ENCODE results near the gene AMMECR1.

The AMMECR1 gene

DNA sequence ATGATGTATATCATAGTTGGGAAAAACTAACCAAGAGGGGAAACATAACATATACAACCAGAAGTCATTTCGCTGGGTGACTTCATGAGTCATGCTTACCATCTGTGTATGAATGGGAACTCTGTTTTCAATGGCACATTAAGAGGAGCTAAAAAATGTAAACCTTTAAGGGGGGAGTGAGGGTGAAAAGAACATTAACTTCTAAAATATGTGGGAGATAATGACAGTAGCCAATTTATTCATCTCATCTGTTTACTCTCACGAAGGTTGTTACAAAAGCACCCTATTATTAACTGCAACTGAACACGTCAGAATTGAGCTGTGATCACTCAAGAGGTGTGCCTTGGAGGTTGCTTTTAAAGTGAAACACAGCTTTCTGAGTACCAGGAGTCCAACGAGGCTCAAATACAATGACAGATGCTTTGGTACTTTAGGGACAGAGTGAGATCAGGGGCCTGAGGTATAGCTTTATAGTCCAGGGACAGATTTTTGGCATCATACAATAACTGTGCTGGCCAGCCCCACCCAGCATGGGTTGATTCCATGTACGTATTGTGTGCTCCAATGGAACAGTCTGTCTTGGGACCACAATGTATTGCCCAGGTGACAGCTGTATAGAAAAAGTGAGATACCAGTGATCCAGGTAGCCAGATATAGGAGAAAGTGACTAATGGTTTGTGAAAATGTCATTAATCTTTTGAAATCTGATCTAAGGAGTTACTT, 107.3 kb downstream of the AMMECR1 start:
- H3K27ac ChIP-seq (ENCODE audit: low read depth, low read length, poor library complexity, severe bottlenecking), result no peak overlapping the region
- H3K9me3 ChIP-seq (ENCODE audit: low read length), result no peaks in the 10 kb centered on the region
- no peaks in the 10 kb centered on the region for H3K9me2 ChIP-seq (ENCODE audit: low read depth, low read length)
- H3K36me3 ChIP-seq (ENCODE audit: insufficient read depth, low read length), result no peaks in the 10 kb centered on the region; the same call in 1 of the 2 replicates
- TF ChIP-seq CTCF (IDR thresholded peaks at IDR 0.05; ENCODE audit: low read length) (no peak), EZH2 (IDR thresholded peaks at IDR 0.05; ENCODE audit: borderline replicate concordance, low read length) (no peak)
- no peak overlapping the region for H3K4me3 ChIP-seq (ENCODE audit: low read depth, low read length, poor library complexity, severe bottlenecking)
- H4K20me1 ChIP-seq (ENCODE audit: insufficient read depth, low read length), result no peaks in the 10 kb centered on the region
- H2AFZ ChIP-seq (ENCODE audit: low read length), result no peak overlapping the region
- no peaks in the 10 kb centered on the region for H3K4me1 ChIP-seq (ENCODE audit: insufficient read depth, low read length, severe bottlenecking)
- no peak overlapping the region for H3K9ac ChIP-seq (ENCODE audit: low read length)
- no peaks in the 10 kb centered on the region for H3F3A ChIP-seq (ENCODE audit: insufficient read depth, low read length)
- no peaks in the 10 kb centered on the region for H3K27me3 ChIP-seq (ENCODE audit: insufficient read depth, low read length)
- H3K4me2 ChIP-seq (ENCODE audit: low read length), result no peak overlapping the region
- H3K79me2 ChIP-seq (ENCODE audit: insufficient read depth, low read length), result no peaks in the 10 kb centered on the region

DNA sequence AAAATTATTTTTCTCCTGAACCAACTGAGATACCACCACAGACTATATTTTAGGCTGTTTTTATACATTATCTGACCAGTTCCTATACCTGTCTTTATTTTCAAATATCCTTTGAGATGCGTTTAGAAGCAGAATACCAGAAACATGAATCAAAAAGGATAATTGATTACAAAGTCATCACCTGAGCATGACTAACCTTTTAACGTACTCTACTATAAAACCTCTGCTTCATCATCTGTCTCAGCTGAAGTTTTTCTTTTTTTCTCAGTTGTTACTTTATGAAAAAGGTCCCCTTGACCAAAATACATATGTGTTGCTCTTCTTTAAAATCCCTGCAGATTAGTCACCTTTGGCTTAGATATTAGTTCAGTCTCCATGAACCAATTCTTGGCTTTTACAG, 109.8 kb downstream of the AMMECR1 start:
- Histone ChIP-seq H3K79me2 (ENCODE audit: insufficient read depth, low read length) (no peaks in the 10 kb centered on the region), H3K4me3 (ENCODE audit: low read depth, low read length, poor library complexity, severe bottlenecking) (no peak overlapping the region), H3K36me3 (ENCODE audit: insufficient read depth, low read length) (no peaks in the 10 kb centered on the region), H3K27me3 (ENCODE audit: insufficient read depth, low read length) (no peaks in the 10 kb centered on the region), H4K20me1 (ENCODE audit: insufficient read depth, low read length) (no peaks in the 10 kb centered on the region), H3K27ac (ENCODE audit: low read depth, low read length, poor library complexity, severe bottlenecking) (no peak overlapping the region), H2AFZ (ENCODE audit: low read length) (no peak overlapping the region), H3K9ac (ENCODE audit: low read length) (no peak overlapping the region), H3K4me1 (ENCODE audit: insufficient read depth, low read length, severe bottlenecking) (no peaks in the 10 kb centered on the region), H3K4me2 (ENCODE audit: low read length) (no peak overlapping the region), H3K9me2 (ENCODE audit: low read depth, low read length) (no peaks in the 10 kb centered on the region), H3F3A (ENCODE audit: insufficient read depth, low read length) (no peaks in the 10 kb centered on the region), H3K9me3 (ENCODE audit: low read length) (no peaks in the 10 kb centered on the region)
- TF ChIP-seq EZH2 (IDR thresholded peaks at IDR 0.05; ENCODE audit: borderline replicate concordance, low read length), result no peak
- no peak for TF ChIP-seq CTCF (IDR thresholded peaks at IDR 0.05; ENCODE audit: low read length)

GRCh38 chrX:110204986-110205385, 112.9 kb downstream of the AMMECR1 start:
- H4K20me1 ChIP-seq (ENCODE audit: insufficient read depth, low read length), result no peaks in the 10 kb centered on the region
- no peaks in the 10 kb centered on the region for H3F3A ChIP-seq (ENCODE audit: insufficient read depth, low read length)
- no peaks in the 10 kb centered on the region for H3K27me3 ChIP-seq (ENCODE audit: insufficient read depth, low read length)
- H3K9me3 ChIP-seq (ENCODE audit: low read length), result no peaks in the 10 kb centered on the region
- H3K4me3 ChIP-seq (ENCODE audit: low read depth, low read length, poor library complexity, severe bottlenecking), result no peak overlapping the region
- no peak overlapping the region for H2AFZ ChIP-seq (ENCODE audit: low read length)
- H3K4me1 ChIP-seq (ENCODE audit: insufficient read depth, low read length, severe bottlenecking), result no peaks in the 10 kb centered on the region
- no peak overlapping the region for H3K4me2 ChIP-seq (ENCODE audit: low read length)
- no peak for TF ChIP-seq CTCF (IDR thresholded peaks at IDR 0.05; ENCODE audit: low read length)
- TF ChIP-seq EZH2 (IDR thresholded peaks at IDR 0.05; ENCODE audit: borderline replicate concordance, low read length), result no peak
- H3K9me2 ChIP-seq (ENCODE audit: low read depth, low read length), result no peaks in the 10 kb centered on the region
- no peak overlapping the region for H3K27ac ChIP-seq (ENCODE audit: low read depth, low read length, poor library complexity, severe bottlenecking)
- H3K36me3 ChIP-seq (ENCODE audit: insufficient read depth, low read length), result peaks cover 5% of the 10 kb centered on the region; the same call in 1 of the 2 replicates
- H3K9ac ChIP-seq (ENCODE audit: low read length), result no peak overlapping the region
- no peaks in the 10 kb centered on the region for H3K79me2 ChIP-seq (ENCODE audit: insufficient read depth, low read length)
